OCI-LY3 (cell line): ENCODE measurements around the gene KCNMB1.

Experiments used
- H2AFZ ChIP-seq: fragments of 200-600, 300-600 bp; shearing (Covaris generic); 2 replicates; pipeline ENCODE4 v1.6.0; 2014; ENCODE audit warnings: antibody characterized with exemption, low read depth, low read length
- H3K27ac ChIP-seq: fragments of 200-600, 300-600 bp; sonication (generic); 2 replicates; pipeline ENCODE4 v1.5.1; 2014; ENCODE audit warnings: mild to moderate bottlenecking, low read length, moderate library complexity, mixed read lengths
- H3K27me3 ChIP-seq: fragments of 200-600, 300-600 bp; sonication (generic); 2 replicates; pipeline ENCODE4 v1.6.1; 2014; ENCODE audit warnings: low read depth, low read length, mixed read lengths
- H3K36me3 ChIP-seq: fragments of 200-600, 300-600 bp; sonication (generic); replicated peaks from 2 replicates; pipeline ENCODE3; 2014; ENCODE audit warnings: low read depth, low read length, mixed read lengths
- H3K4me1 ChIP-seq: fragments of 300-600, 200-600 bp; sonication (generic); 2 replicates; pipeline ENCODE4 v1.6.1; 2014; ENCODE audit warnings: low read length, mixed read lengths
- H3K4me2 ChIP-seq: fragments of 200-600, 300-600 bp; sonication (generic); 2 replicates; pipeline ENCODE4 v1.6.1; 2014; ENCODE audit warnings: low read length, mixed read lengths
- H3K4me3 ChIP-seq: fragments of 300-600, 200-600 bp; sonication (generic); 2 replicates; pipeline ENCODE4 v1.5.1; 2014; ENCODE audit warnings: antibody characterized with exemption, mild to moderate bottlenecking, low read length, moderate library complexity
- H3K79me2 ChIP-seq: fragments of 300-600, 200-600 bp; shearing (Covaris generic); 2 replicates; pipeline ENCODE4 v1.6.1; 2014; ENCODE audit warnings: mild to moderate bottlenecking, low read length, mixed read lengths
- H3K9ac ChIP-seq: fragments of 300-600, 200-600 bp; shearing (Covaris generic); 2 replicates; pipeline ENCODE4 v1.6.0; 2014; ENCODE audit warnings: mild to moderate bottlenecking, low read length, moderate library complexity
- H3K9me3 ChIP-seq: fragments of 200-600, 300-600 bp; shearing (Covaris generic); 2 replicates; pipeline ENCODE4 v1.6.1; 2014; ENCODE audit warnings: low read length, mixed read lengths; ENCODE audit not compliant: insufficient read depth
- H4K20me1 ChIP-seq: fragments of 200-600, 300-600 bp; sonication (generic); 2 replicates; pipeline ENCODE4 v1.6.1; 2016; ENCODE audit warnings: low read length, mixed read lengths; ENCODE audit not compliant: insufficient read depth
- CTCF ChIP-seq: fragments of 200-600, 300-600 bp; sonication (generic); IDR thresholded peaks from 2 replicates; pipeline ENCODE4 v1.5.1; 2014; ENCODE audit warnings: antibody characterized with exemption, low read length, low read depth
- EZH2phosphoT487 ChIP-seq: fragments of 200-600 bp; shearing (Covaris generic); IDR thresholded peaks from 2 replicates; pipeline ENCODE4 v1.6.1; 2018; ENCODE audit warnings: antibody characterized with exemption, mixed run types, low read depth

KCNMB1 gene

GRCh38 chr5:170426149-170426767 is 37.1 kb upstream of the KCNMB1 start:
- TF ChIP-seq EZH2phosphoT487: no peak
- TF ChIP-seq CTCF: peak; percentile 71
- H3K4me2 ChIP-seq: no peak overlapping the region
- no peaks in the 10 kb centered on the region for H3K79me2 ChIP-seq
- H3K36me3 ChIP-seq: no peaks in the 10 kb centered on the region
- peaks cover 6% of the 10 kb centered on the region; the same call in 1 of the 2 replicates for H3K4me1 ChIP-seq
- H3K9me3 ChIP-seq: no peaks in the 10 kb centered on the region
- H3K4me3 ChIP-seq: no peak overlapping the region
- H3K27ac ChIP-seq: no peak overlapping the region
- H3K27me3 ChIP-seq: peaks cover 61% of the 10 kb centered on the region
- no peaks in the 10 kb centered on the region for H4K20me1 ChIP-seq
- no peak overlapping the region for H2AFZ ChIP-seq
- no peak overlapping the region for H3K9ac ChIP-seq

GRCh38 chr5:170425731-170426130 is 36.6 kb upstream of the KCNMB1 start:
- Histone ChIP-seq H4K20me1 (no peaks in the 10 kb centered on the region), H2AFZ (no peak overlapping the region), H3K9ac (no peak overlapping the region), H3K79me2 (no peaks in the 10 kb centered on the region), H3K9me3 (no peaks in the 10 kb centered on the region), H3K4me1 (peaks cover 6% of the 10 kb centered on the region), H3K27ac (no peak overlapping the region), H3K4me2 (no peak overlapping the region), H3K36me3 (no peaks in the 10 kb centered on the region), H3K27me3 (peaks cover 56% of the 10 kb centered on the region), H3K4me3 (no peak overlapping the region)
- TF ChIP-seq CTCF (no peak), EZH2phosphoT487 (no peak)

GRCh38 chr5:170424629-170425028 is 35.5 kb upstream of the KCNMB1 start:
- Histone ChIP-seq H4K20me1 (no peaks in the 10 kb centered on the region), H3K9me3 (no peaks in the 10 kb centered on the region), H3K4me1 (peaks cover 11% of the 10 kb centered on the region), H2AFZ (no peak overlapping the region), H3K27ac (no peak overlapping the region), H3K79me2 (no peaks in the 10 kb centered on the region), H3K9ac (no peak overlapping the region), H3K4me2 (no peak overlapping the region), H3K36me3 (no peaks in the 10 kb centered on the region), H3K27me3 (peaks cover 47% of the 10 kb centered on the region), H3K4me3 (no peak overlapping the region)
- TF ChIP-seq CTCF (no peak), EZH2phosphoT487 (no peak)

- Histone ChIP-seq H3K4me3 (no peak overlapping the region), H3K4me1 (peaks cover 17% of the 10 kb centered on the region), H3K9ac (no peak overlapping the region), H4K20me1 (no peaks in the 10 kb centered on the region), H3K27ac (no peak overlapping the region), H3K4me2 (no peak overlapping the region), H3K9me3 (no peaks in the 10 kb centered on the region), H2AFZ (no peak overlapping the region), H3K36me3 (no peaks in the 10 kb centered on the region), H3K27me3 (peaks cover 49% of the 10 kb centered on the region), H3K79me2 (no peaks in the 10 kb centered on the region)
- TF ChIP-seq CTCF (no peak), EZH2phosphoT487 (no peak)
Measured at GRCh38 chr5:170423692-170424091, 34.5 kb upstream of the KCNMB1 start.
